Mesenchymal stem cell (in vitro differentiated cells and primary cell): ENCODE measurements around the gene MLEC.

Experiments used
- DNase-seq: peaks from one replicate; pipeline ENCODE4 v3.0.0-alpha.2; 2013
- H2AFZ ChIP-seq: one replicate; pipeline ENCODE4 v1.6.1; 2013; ENCODE audit warnings: low read depth, mild to moderate bottlenecking, control low read depth, inconsistent platforms, low read length, moderate library complexity
- H2AK5ac ChIP-seq: 2 replicates; pipeline ENCODE4 v1.6.1; 2013; ENCODE audit warnings: low read length, moderate library complexity, mild to moderate bottlenecking, inconsistent platforms; ENCODE audit not compliant: severe bottlenecking
- H2BK120ac ChIP-seq: one replicate; pipeline ENCODE4 v1.6.1; 2013; ENCODE audit warnings: low read depth, mild to moderate bottlenecking, inconsistent platforms, low read length, moderate library complexity
- H2BK12ac ChIP-seq, 2 experiments: one replicate each; pipeline ENCODE4 v1.6.1; 2013; ENCODE audit warnings: inconsistent platforms in 2 of 2, low read length in 2 of 2, mild to moderate bottlenecking in 2 of 2, moderate library complexity in 2 of 2, control low read depth in 1 of 2
- H2BK15ac ChIP-seq: one replicate; pipeline ENCODE4 v1.6.1; 2013; ENCODE audit warnings: mild to moderate bottlenecking, low read depth, inconsistent platforms; ENCODE audit not compliant: poor library complexity, severe bottlenecking
- H2BK5ac ChIP-seq: 2 replicates; pipeline ENCODE4 v1.6.1; 2013; ENCODE audit warnings: low read depth, mild to moderate bottlenecking, low read length, control low read depth, inconsistent platforms; ENCODE audit not compliant: poor library complexity, severe bottlenecking
- H3K14ac ChIP-seq, 2 experiments: one replicate each; pipeline ENCODE4 v1.6.1; 2013; ENCODE audit warnings: inconsistent platforms in 2 of 2, low read length in 2 of 2, control low read depth in 1 of 2, mild to moderate bottlenecking in 1 of 2, moderate library complexity in 1 of 2
- H3K18ac ChIP-seq, 2 experiments: one replicate each; pipeline ENCODE4 v1.6.1; 2013; ENCODE audit warnings: inconsistent platforms in 2 of 2, low read length in 2 of 2, control low read depth in 1 of 2, low read depth in 1 of 2, mild to moderate bottlenecking in 1 of 2
- H3K23ac ChIP-seq, 2 experiments: one replicate each; pipeline ENCODE4 v1.6.1; 2013; ENCODE audit warnings: inconsistent platforms in 2 of 2, low read length in 2 of 2, mild to moderate bottlenecking in 2 of 2, moderate library complexity in 2 of 2, control low read depth in 1 of 2
- H3K27ac ChIP-seq: 2 replicates; pipeline ENCODE4 v1.5.1; 2013; ENCODE audit warnings: mild to moderate bottlenecking, moderate library complexity, low read length, control low read depth, inconsistent platforms; ENCODE audit not compliant: poor library complexity, severe bottlenecking
- H3K27me3 ChIP-seq, 2 experiments: 2 replicates each; pipeline versions ENCODE4 v1.6.1 to v1.7.0; 2013; ENCODE audit warnings: low read length in 2 of 2, mild to moderate bottlenecking in 2 of 2, moderate library complexity in 2 of 2, control low read depth in 1 of 2, inconsistent platforms in 1 of 2; ENCODE audit not compliant: control insufficient read depth in 1 of 2, insufficient read depth in 1 of 2
- H3K36me3 ChIP-seq, 2 experiments: 2 replicates each; pipeline versions ENCODE4 v1.6.1 to v1.7.0; 2013; ENCODE audit warnings: low read length in 2 of 2, control low read depth in 1 of 2, inconsistent platforms in 1 of 2, low read depth in 1 of 2, mild to moderate bottlenecking in 1 of 2; ENCODE audit not compliant: insufficient read depth in 2 of 2, control insufficient read depth in 1 of 2
- H3K4ac ChIP-seq, 2 experiments: one replicate each; pipeline ENCODE4 v1.6.1; 2013; ENCODE audit warnings: inconsistent platforms in 2 of 2, low read length in 2 of 2, mild to moderate bottlenecking in 2 of 2, moderate library complexity in 2 of 2, control low read depth in 1 of 2, low read depth in 1 of 2
- H3K4me1 ChIP-seq: 2 replicates; pipeline ENCODE4 v1.6.1; 2013; ENCODE audit warnings: low read depth, low read length, control low read depth; ENCODE audit not compliant: control insufficient read depth, insufficient read depth
- H3K4me2 ChIP-seq: 2 replicates; pipeline ENCODE4 v1.6.1; 2013; ENCODE audit warnings: low read length, mild to moderate bottlenecking, inconsistent platforms; ENCODE audit not compliant: poor library complexity, severe bottlenecking
- H3K4me3 ChIP-seq, 2 experiments: 2 replicates each; pipeline versions ENCODE4 v1.5.1 to v1.7.0; 2013; ENCODE audit warnings: low read length in 2 of 2, mild to moderate bottlenecking in 2 of 2, control low read depth in 1 of 2, low read depth in 1 of 2; ENCODE audit not compliant: insufficient read depth in 1 of 2
- H3K79me1 ChIP-seq: replicated peaks from 2 replicates; pipeline ENCODE4 v1.6.1; 2013; ENCODE audit warnings: mild to moderate bottlenecking, control low read depth, low read length, inconsistent platforms; ENCODE audit not compliant: poor library complexity, severe bottlenecking
- H3K9ac ChIP-seq: 2 replicates; pipeline ENCODE4 v1.7.0; 2013; ENCODE audit warnings: mild to moderate bottlenecking, low read length, moderate library complexity
- H3K9me3 ChIP-seq: 2 replicates; pipeline ENCODE4 v1.7.0; 2013; ENCODE audit warnings: mild to moderate bottlenecking, low read length; ENCODE audit not compliant: control insufficient read depth
- H4K8ac ChIP-seq: one replicate; pipeline ENCODE4 v1.6.1; 2013; ENCODE audit warnings: inconsistent platforms, mild to moderate bottlenecking, low read length, moderate library complexity
- H4K91ac ChIP-seq: one replicate; pipeline ENCODE4 v1.6.1; 2013; ENCODE audit warnings: mild to moderate bottlenecking, low read length, inconsistent platforms
- WGBS: methylation state at CpG from one replicate; pipeline ENCODE4 v1.1.7; 2013; ENCODE audit warnings: mixed read lengths; 5-methylcytosine and 5-hydroxymethylcytosine counted together

The MLEC gene

GRCh38 chr12:120718055-120718454 is 31.1 kb downstream of the MLEC start:
- no peak overlapping the region for H3K14ac ChIP-seq
- WGBS = 95% methylated on average over 9 of the region's 9 CpGs
- H2AK5ac ChIP-seq = no peak overlapping the region

GRCh38 chr12:120719072-120719471 is 32.1 kb downstream of the MLEC start:
- no peaks in the 10 kb centered on the region for H3K27me3 ChIP-seq
- H3K79me1 ChIP-seq = peaks cover 34% of the 10 kb centered on the region
- H2AFZ ChIP-seq = no peak overlapping the region
- no peak overlapping the region for H2BK5ac ChIP-seq
- peak overlapping the region; percentile 30 for H3K9ac ChIP-seq
- no peak overlapping the region for H2BK15ac ChIP-seq
- H3K23ac ChIP-seq = no peak overlapping the region
- no peak overlapping the region for H2AK5ac ChIP-seq
- no peak overlapping the region for H3K18ac ChIP-seq
- 97% methylated on average over 2 of the region's 2 CpGs for WGBS
- H3K4me3 ChIP-seq = peak overlapping the region in 1 of 2 experiments; percentile 23
- no peaks in the 10 kb centered on the region for H3K9me3 ChIP-seq
- H3K4me2 ChIP-seq = no peak overlapping the region
- H4K8ac ChIP-seq = no peak overlapping the region
- no peak overlapping the region for H4K91ac ChIP-seq
- peaks cover 12% of the 10 kb centered on the region for H3K4me1 ChIP-seq
- no peak overlapping the region for H3K4ac ChIP-seq
- peak overlapping the region; percentile 45 for H3K27ac ChIP-seq
- no peak overlapping the region for H3K14ac ChIP-seq
- H2BK120ac ChIP-seq = no peak overlapping the region
- no peak for DNase-seq
- peaks cover 63 to 88% of the 10 kb centered on the region in 2 experiments for H3K36me3 ChIP-seq
- no peak overlapping the region for H2BK12ac ChIP-seq

More at GRCh38 chr12:120718055-120718454, 31.1 kb downstream of the MLEC start:
- H2AFZ ChIP-seq = no peak overlapping the region
- no peak for DNase-seq
- H2BK12ac ChIP-seq = no peak overlapping the region
- no peak overlapping the region for H2BK120ac ChIP-seq
- H3K23ac ChIP-seq = no peak overlapping the region
- H3K27ac ChIP-seq = no peak overlapping the region
- H3K4me3 ChIP-seq = no peak overlapping the region
- no peak overlapping the region for H3K9ac ChIP-seq
- peaks cover 65 to 87% of the 10 kb centered on the region in 2 experiments for H3K36me3 ChIP-seq
- H4K91ac ChIP-seq = no peak overlapping the region
- no peak overlapping the region for H3K4me2 ChIP-seq
- H3K4ac ChIP-seq = no peak overlapping the region
- H3K9me3 ChIP-seq = no peaks in the 10 kb centered on the region
- peaks cover 12% of the 10 kb centered on the region for H3K4me1 ChIP-seq
- no peak overlapping the region for H4K8ac ChIP-seq
- no peaks in the 10 kb centered on the region for H3K27me3 ChIP-seq
- H2BK5ac ChIP-seq = no peak overlapping the region
- H3K79me1 ChIP-seq = peaks cover 39% of the 10 kb centered on the region
- no peak overlapping the region for H3K18ac ChIP-seq
- no peak overlapping the region for H2BK15ac ChIP-seq

- H4K91ac ChIP-seq = no peak overlapping the region
Measured at GRCh38 chr12:120719496-120720233, 32.7 kb downstream of the MLEC start.

DNA sequence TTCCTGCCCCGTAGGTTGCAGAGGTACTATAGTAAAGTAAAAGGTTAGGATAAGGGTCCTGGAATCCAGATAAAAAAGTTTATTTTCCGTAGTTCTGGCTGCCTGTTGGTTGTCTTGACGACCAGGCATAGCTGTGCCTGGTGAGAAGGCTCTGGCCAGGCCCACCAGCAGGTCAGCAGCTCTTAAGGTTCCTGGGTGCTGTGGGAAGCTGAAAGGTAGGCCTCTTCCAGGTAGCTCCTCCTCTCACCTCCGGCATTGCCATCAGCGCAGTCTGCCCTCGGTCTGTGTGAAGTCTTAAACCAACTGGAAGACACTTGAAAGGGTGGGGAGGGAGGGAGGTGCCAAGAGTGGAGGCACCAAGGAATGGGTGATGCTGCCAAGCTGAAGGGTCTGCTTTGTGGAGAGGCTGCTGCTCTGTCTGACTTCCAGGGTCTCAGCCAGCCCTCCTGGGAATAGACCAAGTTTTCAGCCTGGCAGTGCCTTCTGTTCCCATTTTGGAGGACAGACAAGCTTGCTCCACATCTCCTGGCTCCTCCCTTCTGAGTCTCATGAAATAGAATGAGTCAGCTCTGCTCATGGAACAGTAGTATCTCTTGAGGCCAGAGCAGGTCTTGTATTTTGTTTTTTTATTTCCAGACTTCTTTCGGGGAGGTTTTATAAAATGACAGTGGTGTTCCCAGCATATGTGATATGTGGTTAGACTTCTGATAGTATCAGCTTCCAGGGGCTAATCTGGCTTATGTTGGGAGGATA is 33.5 kb downstream of the MLEC start:
- H3K27me3 ChIP-seq = no peaks in the 10 kb centered on the region
- H3K4me3 ChIP-seq = no peak overlapping the region
- peaks cover 19% of the 10 kb centered on the region for H3K4me1 ChIP-seq
- no peak overlapping the region for H4K8ac ChIP-seq
- no peak overlapping the region for H2BK12ac ChIP-seq
- H3K9ac ChIP-seq = peak overlapping the region; percentile 37
- 94% methylated on average over 7 of the region's 7 CpGs for WGBS
- peaks cover 27% of the 10 kb centered on the region for H3K79me1 ChIP-seq
- H3K14ac ChIP-seq = no peak overlapping the region
- H2AFZ ChIP-seq = no peak overlapping the region
- H2BK120ac ChIP-seq = no peak overlapping the region
- H2BK5ac ChIP-seq = no peak overlapping the region
- peak; percentile 65 for DNase-seq
- H2BK15ac ChIP-seq = no peak overlapping the region
- no peak overlapping the region for H3K4ac ChIP-seq
- no peak overlapping the region for H3K27ac ChIP-seq
- H3K23ac ChIP-seq = no peak overlapping the region
- no peak overlapping the region for H2AK5ac ChIP-seq
- no peak overlapping the region for H3K4me2 ChIP-seq
- no peak overlapping the region for H3K18ac ChIP-seq
- no peaks in the 10 kb centered on the region for H3K9me3 ChIP-seq
- H4K91ac ChIP-seq = no peak overlapping the region
- peaks cover 55 to 81% of the 10 kb centered on the region in 2 experiments for H3K36me3 ChIP-seq

More at GRCh38 chr12:120719496-120720233, 32.7 kb downstream of the MLEC start:
- Histone ChIP-seq H4K8ac (no peak overlapping the region), H2BK12ac (no peak overlapping the region), H2AK5ac (no peak overlapping the region), H3K14ac (no peak overlapping the region), H3K23ac (no peak overlapping the region), H2BK15ac (no peak overlapping the region), H3K4me2 (no peak overlapping the region), H3K4me1 (peaks cover 12% of the 10 kb centered on the region), H3K4ac (no peak overlapping the region), H2BK5ac (no peak overlapping the region), H3K9me3 (no peaks in the 10 kb centered on the region), H3K36me3 (peaks cover 59 to 88% of the 10 kb centered on the region in 2 experiments), H3K4me3 (peak overlapping the region in 1 of 2 experiments; percentile 23), H3K27ac (peak overlapping the region; percentile 45), H3K18ac (no peak overlapping the region), H2BK120ac (no peak overlapping the region), H3K9ac (peak overlapping the region; percentile 4), H3K79me1 (peaks cover 31% of the 10 kb centered on the region), H2AFZ (no peak overlapping the region), H3K27me3 (no peaks in the 10 kb centered on the region)
- DNase-seq = no peak
- 96% methylated on average over 11 of the region's 11 CpGs for WGBS
